ENCODE results near the gene ARHGAP12.

- TF ChIP-seq CTCF (IDR thresholded peaks at IDR 0.05; ENCODE audit: low read depth, low read length, poor library complexity, severe bottlenecking) (no peak), EZH2phosphoT487 (IDR thresholded peaks at IDR 0.05; ENCODE audit: borderline replicate concordance, low read length) (no peak)
Observed at GRCh38 chr10:31771331-31771831, 157.2 kb downstream of the ARHGAP12 start.
